K562 (cell line): ENCODE results near the gene FANCG. TPM values are rescaled to one million over a fixed set of nuclear protein-coding genes. Genes with fewer than 3 reads are reported as not detected.
A peak's percentile ranks its signal among the peaks of the same experiment; 100 is the strongest.

Source experiments
- ARNT ChIP-seq, 2 experiments: fragments of 450-650 bp; IDR thresholded peaks; 2 replicates each; pipeline ENCODE4 v1.6.1; 2016; ENCODE audit warnings: mild to moderate bottlenecking in 1 of 2
- BCL6 ChIP-seq: fragments of 250-450 bp; sonication (Bioruptor Pico); IDR thresholded peaks from 2 replicates; pipeline ENCODE4 v1.4.0; 2020
- BRD9 ChIP-seq: fragments of 450-650 bp; IDR thresholded peaks from 2 replicates; pipeline ENCODE4 v1.6.1; 2018; ENCODE audit warnings: low read depth; ENCODE audit not compliant: partially characterized antibody
- ELK3 ChIP-seq: fragments of 450-650 bp; formaldehyde crosslinking; IDR thresholded peaks from 2 replicates; pipeline ENCODE4 v1.4.0; 2020; ENCODE audit warnings: mild to moderate bottlenecking
- EP300 ChIP-seq: IDR thresholded peaks from 2 replicates; pipeline ENCODE4 v1.6.1; 2012; ENCODE audit warnings: low read length, improper control_type of control experiment
- HDAC1 ChIP-seq, 2 experiments: fragments of 450-650 bp; IDR thresholded peaks; 2 replicates each; pipeline ENCODE4 v1.6.1; 2016 to 2017; ENCODE audit warnings: inconsistent platforms in 1 of 2, mild to moderate bottlenecking in 1 of 2, moderate library complexity in 1 of 2
- MCM5 ChIP-seq: fragments of 450-650 bp; IDR thresholded peaks from 2 replicates; pipeline ENCODE4 v1.6.1; 2016; ENCODE audit warnings: low read depth
- MECOM ChIP-seq: fragments of 250-450 bp; sonication (Bioruptor Pico); IDR thresholded peaks from 2 replicates; pipeline ENCODE4 v1.8.0; 2022; ENCODE audit warnings: inconsistent platforms
- PHB ChIP-seq: fragments of 250-450 bp; sonication (Bioruptor Pico); IDR thresholded peaks from 2 replicates; pipeline ENCODE4 v1.5.0; 2021
- SMARCC2 ChIP-seq: fragments of 450-650 bp; IDR thresholded peaks from 2 replicates; pipeline ENCODE4 v1.6.1; 2017; ENCODE audit warnings: antibody characterized with exemption, moderate library complexity, mild to moderate bottlenecking, low read depth
- SNAPC5 ChIP-seq: fragments of 250-450 bp; sonication (Bioruptor Pico); IDR thresholded peaks from 2 replicates; pipeline ENCODE4 v1.8.0; 2021; ENCODE audit warnings: moderate library complexity, mild to moderate bottlenecking, inconsistent platforms
- SOX6 ChIP-seq: fragments of 450-650 bp; IDR thresholded peaks from 2 replicates; pipeline ENCODE4 v1.6.1; 2014; ENCODE audit warnings: mild to moderate bottlenecking
- ZNF217 ChIP-seq: sonication (generic); formaldehyde crosslinking; IDR thresholded peaks from 2 replicates; pipeline ENCODE4 v1.8.0; 2022; ENCODE audit warnings: mild to moderate bottlenecking, missing genetic modification reagents
- ZNF408 ChIP-seq: fragments of 250-450 bp; sonication (Bioruptor Pico); IDR thresholded peaks from 2 replicates; pipeline ENCODE4 v1.4.0; 2020; ENCODE audit warnings: low read depth, mild to moderate bottlenecking, moderate library complexity
- ZNF584 ChIP-seq: fragments of 200-800 bp; sonication (Bioruptor generic); IDR thresholded peaks from 2 replicates; pipeline ENCODE4 v1.6.1; 2016; ENCODE audit warnings: low read depth, mild to moderate bottlenecking, missing genetic modification characterization, missing compliant biosample characterization
- ZNF639 ChIP-seq, 2 experiments: fragments of 200-800 bp in 1 of 2; sonication (Bioruptor generic) in 1 of 2; sonication (generic) in 1 of 2; formaldehyde crosslinking in 1 of 2; IDR thresholded peaks in 1 of 2; conservative IDR thresholded peaks in 1 of 2; 2 replicates each; pipeline versions ENCODE4 v1.5.0 to v1.6.1; 2016 to 2020; ENCODE audit warnings: missing compliant biosample characterization in 1 of 2, missing genetic modification characterization in 1 of 2, missing genetic modification reagents in 1 of 2
- polyA plus RNA-seq, 8 experiments: library from polyadenylated mRNA; depleted of rRNA in 4 of 8; stranded (reverse) in 5 of 8; unstranded in 3 of 8; fragments of >200 nt; fragmentation: Nextera tagmentation in 2 of 8; fragmentation: Illumina TruSeq in 1 of 8; extraction: Ambion mirVana in 2 of 8; extraction: Trizol in 1 of 8; gene quantifications; 2 replicates each; pipeline versions ENCODE4 v1.2.1 to v1.2.3, GENCODE V29; 2011 to 2014; ENCODE audit warnings: inconsistent platforms in 1 of 8, missing spikeins in 1 of 8
- total RNA-seq, 7 experiments: library from RNA; depleted of rRNA in 6 of 7; stranded (reverse); fragments of >200 nt in 6 of 7; fragmentation: Illumina TruSeq in 2 of 7; extraction: Trizol in 2 of 7; gene quantifications; 2 replicates each; pipeline versions ENCODE4 v1.2.1 to v1.2.3, GENCODE V29; 2011 to 2021; ENCODE audit warnings: low replicate concordance in 1 of 7
- TF ChIP-seq, protein P1 (sequence below): fragments of 450-650 bp; IDR thresholded peaks from 2 replicates; pipeline ENCODE4 v1.7.1; 2018; ENCODE audit warnings: mild to moderate bottlenecking, low read depth; ENCODE audit not compliant: partially characterized antibody
- TF ChIP-seq, protein P2 (sequence below): fragments of 200-800 bp; sonication (Bioruptor generic); IDR thresholded peaks from 2 replicates; pipeline ENCODE4 v1.6.1; 2016; ENCODE audit warnings: missing genetic modification characterization, missing compliant biosample characterization
- TF ChIP-seq, protein P3 (sequence below): fragments of 250-450 bp; sonication (Bioruptor Pico); IDR thresholded peaks from 2 replicates; pipeline ENCODE4 v1.6.1; 2021; ENCODE audit warnings: mild to moderate bottlenecking

The FANCG gene
- total and polyA plus RNA-seq, 9 of the 15 experiments (the other 6 are each of a cell fraction or from before 2014, with no cell fraction given): 7.5 to 43.9 (median 31.0) TPM

DNA sequence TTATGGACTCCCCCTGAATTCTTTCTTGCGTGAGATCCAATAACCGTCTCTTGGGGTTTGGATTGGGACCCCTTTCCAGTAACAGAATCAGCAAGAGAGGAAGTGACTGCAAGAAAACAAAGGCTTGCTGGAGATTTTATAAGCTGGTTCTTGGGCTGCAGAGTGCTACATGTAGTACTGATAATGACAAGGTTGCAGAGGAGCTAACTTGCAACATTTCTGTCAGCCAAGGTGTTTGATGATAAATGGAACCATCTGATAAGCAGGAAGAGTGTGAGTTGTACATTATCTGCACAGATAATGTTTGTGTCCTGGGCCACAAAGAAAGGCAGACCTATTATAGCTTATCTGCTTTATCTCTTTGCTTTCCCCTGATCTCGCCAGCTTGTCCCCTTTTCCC is 53.1 kb downstream of the FANCG start (continued):
- TF ChIP-seq ELK3 (no peak), ZNF639 (CRISPR knock-in tag; conservative IDR thresholded peaks at IDR 0.05 in 1 of 2, IDR thresholded peaks at IDR 0.05 in 1 of 2) (no peak), BCL6 (CRISPR knock-in tag) (no peak), ZNF217 (no peak), ZNF408 (CRISPR knock-in tag) (no peak), SMARCC2 (0 out of 2 replicates have a peak, but pooled peaks have one; percentile 37), SNAPC5 (CRISPR knock-in tag) (no peak), ZNF584 (CRISPR knock-in tag) (no peak), HDAC1 (IDR thresholded peaks at IDR 0.05) (no peak), SOX6 (peak; percentile 91), MCM5 (no peak), PHB (CRISPR knock-in tag) (no peak), BRD9 (no peak), EP300 (peak; percentile 60; the same call in 1 of the 2 replicates), MECOM (CRISPR knock-in tag) (no peak), ARNT (IDR thresholded peaks at IDR 0.05) (no peak)
- TF ChIP-seq, protein P1, sequence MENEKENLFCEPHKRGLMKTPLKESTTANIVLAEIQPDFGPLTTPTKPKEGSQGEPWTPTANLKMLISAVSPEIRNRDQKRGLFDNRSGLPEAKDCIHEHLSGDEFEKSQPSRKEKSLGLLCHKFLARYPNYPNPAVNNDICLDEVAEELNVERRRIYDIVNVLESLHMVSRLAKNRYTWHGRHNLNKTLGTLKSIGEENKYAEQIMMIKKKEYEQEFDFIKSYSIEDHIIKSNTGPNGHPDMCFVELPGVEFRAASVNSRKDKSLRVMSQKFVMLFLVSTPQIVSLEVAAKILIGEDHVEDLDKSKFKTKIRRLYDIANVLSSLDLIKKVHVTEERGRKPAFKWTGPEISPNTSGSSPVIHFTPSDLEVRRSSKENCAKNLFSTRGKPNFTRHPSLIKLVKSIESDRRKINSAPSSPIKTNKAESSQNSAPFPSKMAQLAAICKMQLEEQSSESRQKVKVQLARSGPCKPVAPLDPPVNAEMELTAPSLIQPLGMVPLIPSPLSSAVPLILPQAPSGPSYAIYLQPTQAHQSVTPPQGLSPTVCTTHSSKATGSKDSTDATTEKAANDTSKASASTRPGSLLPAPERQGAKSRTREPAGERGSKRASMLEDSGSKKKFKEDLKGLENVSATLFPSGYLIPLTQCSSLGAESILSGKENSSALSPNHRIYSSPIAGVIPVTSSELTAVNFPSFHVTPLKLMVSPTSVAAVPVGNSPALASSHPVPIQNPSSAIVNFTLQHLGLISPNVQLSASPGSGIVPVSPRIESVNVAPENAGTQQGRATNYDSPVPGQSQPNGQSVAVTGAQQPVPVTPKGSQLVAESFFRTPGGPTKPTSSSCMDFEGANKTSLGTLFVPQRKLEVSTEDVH: no peak
- TF ChIP-seq, protein P2, sequence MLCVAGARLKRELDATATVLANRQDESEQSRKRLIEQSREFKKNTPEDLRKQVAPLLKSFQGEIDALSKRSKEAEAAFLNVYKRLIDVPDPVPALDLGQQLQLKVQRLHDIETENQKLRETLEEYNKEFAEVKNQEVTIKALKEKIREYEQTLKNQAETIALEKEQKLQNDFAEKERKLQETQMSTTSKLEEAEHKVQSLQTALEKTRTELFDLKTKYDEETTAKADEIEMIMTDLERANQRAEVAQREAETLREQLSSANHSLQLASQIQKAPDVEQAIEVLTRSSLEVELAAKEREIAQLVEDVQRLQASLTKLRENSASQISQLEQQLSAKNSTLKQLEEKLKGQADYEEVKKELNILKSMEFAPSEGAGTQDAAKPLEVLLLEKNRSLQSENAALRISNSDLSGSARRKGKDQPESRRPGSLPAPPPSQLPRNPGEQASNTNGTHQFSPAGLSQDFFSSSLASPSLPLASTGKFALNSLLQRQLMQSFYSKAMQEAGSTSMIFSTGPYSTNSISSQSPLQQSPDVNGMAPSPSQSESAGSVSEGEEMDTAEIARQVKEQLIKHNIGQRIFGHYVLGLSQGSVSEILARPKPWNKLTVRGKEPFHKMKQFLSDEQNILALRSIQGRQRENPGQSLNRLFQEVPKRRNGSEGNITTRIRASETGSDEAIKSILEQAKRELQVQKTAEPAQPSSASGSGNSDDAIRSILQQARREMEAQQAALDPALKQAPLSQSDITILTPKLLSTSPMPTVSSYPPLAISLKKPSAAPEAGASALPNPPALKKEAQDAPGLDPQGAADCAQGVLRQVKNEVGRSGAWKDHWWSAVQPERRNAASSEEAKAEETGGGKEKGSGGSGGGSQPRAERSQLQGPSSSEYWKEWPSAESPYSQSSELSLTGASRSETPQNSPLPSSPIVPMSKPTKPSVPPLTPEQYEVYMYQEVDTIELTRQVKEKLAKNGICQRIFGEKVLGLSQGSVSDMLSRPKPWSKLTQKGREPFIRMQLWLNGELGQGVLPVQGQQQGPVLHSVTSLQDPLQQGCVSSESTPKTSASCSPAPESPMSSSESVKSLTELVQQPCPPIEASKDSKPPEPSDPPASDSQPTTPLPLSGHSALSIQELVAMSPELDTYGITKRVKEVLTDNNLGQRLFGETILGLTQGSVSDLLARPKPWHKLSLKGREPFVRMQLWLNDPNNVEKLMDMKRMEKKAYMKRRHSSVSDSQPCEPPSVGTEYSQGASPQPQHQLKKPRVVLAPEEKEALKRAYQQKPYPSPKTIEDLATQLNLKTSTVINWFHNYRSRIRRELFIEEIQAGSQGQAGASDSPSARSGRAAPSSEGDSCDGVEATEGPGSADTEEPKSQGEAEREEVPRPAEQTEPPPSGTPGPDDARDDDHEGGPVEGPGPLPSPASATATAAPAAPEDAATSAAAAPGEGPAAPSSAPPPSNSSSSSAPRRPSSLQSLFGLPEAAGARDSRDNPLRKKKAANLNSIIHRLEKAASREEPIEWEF (CRISPR knock-in tag): no peak
- TF ChIP-seq, protein P3, sequence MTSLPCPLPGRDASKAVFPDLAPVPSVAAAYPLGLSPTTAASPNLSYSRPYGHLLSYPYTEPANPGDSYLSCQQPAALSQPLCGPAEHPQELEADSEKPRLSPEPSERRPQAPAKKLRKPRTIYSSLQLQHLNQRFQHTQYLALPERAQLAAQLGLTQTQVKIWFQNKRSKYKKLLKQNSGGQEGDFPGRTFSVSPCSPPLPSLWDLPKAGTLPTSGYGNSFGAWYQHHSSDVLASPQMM (CRISPR knock-in tag): no peak
